ENCODE measurements around the gene FBXL2. TPM values are rescaled to one million over a fixed set of nuclear protein-coding genes. Genes with fewer than 3 reads are reported as not detected.
"Not testable (repeated sequence)": the region's sequence is repeated elsewhere in the genome, so short reads cannot be mapped to it uniquely, and the experiment has no call there.

Gene FBXL2
- polyA plus RNA-seq, 3 donors = 28.3 to 31.4 (median 29.2) TPM

DNA sequence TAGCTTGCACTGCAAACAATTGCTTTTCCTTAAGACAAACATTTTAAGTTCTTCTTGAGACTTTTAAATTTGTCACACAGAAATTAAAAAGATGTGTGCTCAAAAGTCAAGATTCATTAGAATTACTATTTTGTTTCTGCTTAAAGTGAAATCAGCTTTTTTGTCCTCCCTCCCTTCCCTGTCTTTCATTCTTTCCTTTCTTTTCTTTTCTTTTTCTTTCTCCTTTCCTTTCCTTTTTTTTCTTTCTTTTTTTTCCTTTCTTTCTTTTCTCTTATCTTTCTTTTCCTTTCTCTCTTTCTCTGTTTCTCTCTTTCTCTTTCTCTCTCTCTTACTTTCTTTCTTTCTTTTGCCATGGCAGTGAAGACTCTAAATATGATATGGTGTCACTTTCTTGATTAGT is 37.8 kb downstream of the FBXL2 start:
- no peak for DNase-seq (ENCODE audit: low read depth in 3 of 3, low spot score in 2 of 3)

DNA sequence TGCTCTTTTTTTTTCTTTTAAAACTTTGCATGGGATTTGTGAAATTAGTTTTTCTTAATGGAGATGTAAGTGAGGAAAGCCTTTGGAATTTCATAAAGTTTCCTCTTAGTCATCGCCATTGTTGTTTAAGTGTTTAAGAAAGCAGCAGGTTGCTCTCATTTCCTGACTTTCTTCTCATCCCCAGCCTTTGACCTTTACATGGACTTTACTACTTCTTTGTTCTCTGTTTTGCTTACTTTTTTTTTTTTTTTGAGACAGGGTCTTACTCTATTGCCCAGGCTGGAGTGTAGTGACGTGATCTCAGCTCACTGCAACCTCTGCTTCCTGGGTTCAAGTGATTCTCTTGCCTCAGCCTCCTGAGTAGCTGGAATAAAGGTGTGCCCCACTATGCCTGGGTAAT is 38.6 kb downstream of the FBXL2 start:
- no peak for DNase-seq (ENCODE audit: low read depth in 3 of 3, low spot score in 2 of 3)

DNA sequence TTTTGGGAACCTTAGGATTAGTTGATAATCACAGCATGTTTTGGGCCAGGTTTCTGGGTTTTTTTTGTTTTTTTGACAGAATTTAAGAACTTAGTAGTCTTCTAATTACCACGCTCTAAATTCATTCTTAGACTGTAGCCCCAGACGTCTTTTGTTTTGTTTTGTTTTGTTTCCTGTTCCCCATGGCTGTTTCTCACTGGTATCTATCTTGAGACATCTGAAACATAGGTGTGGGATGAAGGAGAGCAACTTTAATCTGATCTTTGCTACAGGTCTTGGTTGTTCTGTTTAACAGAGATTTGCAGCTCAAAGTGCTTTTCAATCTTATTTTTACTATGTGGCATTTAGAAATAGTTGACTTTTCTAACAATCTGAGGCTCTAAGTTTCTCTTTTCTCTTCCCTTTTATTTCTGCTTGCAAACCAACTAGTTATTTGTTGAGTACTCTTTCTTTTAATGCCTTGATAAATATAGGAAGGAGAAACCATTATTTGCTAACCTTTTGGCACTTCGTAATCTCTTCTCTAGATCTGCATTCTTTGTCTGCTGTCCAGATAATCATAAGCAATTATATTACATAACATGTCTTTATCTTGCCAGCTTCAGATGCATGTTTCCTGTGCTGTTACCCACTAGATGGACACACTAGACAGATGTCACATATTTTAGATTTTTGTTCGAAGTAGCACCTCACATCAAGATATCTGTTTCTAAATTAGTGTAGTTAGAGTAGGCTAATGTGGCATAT is 40.9 kb downstream of the FBXL2 start:
- DNase-seq (ENCODE audit: low read depth in 3 of 3, low spot score in 2 of 3) = no peak

DNA sequence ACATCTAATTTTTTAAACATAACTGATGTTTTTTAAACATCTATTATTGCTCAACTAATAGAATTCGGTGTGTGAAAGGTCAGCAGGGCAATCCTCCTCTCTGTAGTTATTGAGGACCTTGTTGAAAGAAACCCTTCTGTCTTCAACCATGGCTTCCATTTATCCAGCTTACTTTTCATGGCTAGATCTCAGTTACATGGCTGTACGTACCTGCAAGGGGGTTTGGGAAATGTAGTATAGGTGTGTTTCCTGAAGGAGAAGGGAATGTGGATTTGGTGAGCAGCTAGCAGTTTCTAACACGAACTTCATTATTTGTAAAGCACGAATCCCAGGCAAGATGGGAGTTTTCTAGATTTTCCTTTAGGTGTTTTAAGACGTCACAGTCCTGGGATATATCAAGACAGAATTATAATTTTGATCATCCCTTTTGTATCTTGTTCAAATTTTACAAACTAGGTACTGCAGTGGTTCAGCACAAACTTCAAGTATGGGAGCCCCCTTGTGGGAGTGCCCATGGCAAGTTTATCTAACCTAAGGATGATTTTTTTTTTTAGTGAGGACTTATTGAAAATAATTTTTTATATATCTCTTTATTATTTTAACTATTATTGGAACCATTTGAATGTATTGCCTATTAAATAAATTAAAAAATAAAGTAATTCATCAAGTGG is 41.6 kb downstream of the FBXL2 start:
- DNase-seq (ENCODE audit: low read depth in 3 of 3, low spot score in 2 of 3) = no peak

DNA sequence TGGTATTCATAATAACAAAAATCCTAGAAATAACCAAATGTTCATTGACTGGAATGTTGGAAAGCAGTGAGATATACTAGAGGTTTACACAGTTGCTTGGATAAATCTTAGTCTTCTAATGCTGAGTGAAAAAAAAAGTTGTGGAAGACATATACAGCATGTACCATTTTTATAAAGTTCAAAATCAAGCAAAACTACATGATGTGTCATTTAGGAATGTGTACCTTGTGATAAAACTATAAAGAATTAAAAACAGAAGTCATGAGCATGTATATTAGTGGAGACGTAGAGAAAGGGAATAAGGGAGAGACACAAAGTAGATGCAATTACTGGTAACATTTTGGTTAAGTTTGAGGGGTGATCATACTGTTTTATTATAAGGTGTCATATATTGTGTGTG is 45.2 kb downstream of the FBXL2 start:
- DNase-seq (ENCODE audit: low read depth in 3 of 3, low spot score in 2 of 3) = no peak

DNA sequence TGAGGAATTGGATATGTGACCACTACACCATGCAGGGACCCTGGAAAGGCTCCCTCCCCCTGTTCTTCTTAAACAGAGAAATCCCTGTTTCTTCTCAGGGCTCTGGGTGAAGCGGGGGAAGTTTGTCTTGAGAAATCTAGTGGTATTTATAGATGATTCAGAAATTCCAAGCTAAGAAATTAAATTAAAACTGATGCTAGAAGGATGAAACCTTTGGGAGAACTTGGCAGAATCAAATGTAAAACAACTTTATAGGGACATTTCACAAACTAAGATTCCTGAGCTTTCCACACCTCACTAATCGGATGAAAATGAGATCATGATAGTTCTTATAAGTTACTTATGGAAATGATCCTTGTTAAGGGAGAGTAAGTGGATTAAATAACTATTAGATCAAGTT is 54.2 kb downstream of the FBXL2 start:
- DNase-seq (ENCODE audit: low read depth in 3 of 3, low spot score in 2 of 3) = no peak

DNA sequence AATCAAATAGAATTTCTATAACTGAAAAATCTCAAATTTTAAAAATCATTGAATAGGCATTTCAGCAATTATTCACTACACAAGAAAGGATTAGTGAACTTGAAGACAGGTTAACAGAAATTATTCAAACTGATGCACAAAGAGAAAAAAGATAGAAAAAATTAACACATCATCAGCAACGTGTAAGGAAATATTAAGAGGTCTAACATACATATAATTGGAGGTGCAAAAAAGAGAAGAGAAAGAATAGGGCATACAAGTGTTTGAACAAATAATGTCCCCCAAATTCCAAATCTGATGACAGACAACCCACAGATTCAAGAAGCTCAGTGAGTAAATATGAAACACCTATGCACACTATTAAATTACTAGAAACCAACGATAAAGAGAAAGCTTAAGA is 57.1 kb downstream of the FBXL2 start:
- DNase-seq (ENCODE audit: low read depth in 3 of 3, low spot score in 2 of 3) = no peak

DNA sequence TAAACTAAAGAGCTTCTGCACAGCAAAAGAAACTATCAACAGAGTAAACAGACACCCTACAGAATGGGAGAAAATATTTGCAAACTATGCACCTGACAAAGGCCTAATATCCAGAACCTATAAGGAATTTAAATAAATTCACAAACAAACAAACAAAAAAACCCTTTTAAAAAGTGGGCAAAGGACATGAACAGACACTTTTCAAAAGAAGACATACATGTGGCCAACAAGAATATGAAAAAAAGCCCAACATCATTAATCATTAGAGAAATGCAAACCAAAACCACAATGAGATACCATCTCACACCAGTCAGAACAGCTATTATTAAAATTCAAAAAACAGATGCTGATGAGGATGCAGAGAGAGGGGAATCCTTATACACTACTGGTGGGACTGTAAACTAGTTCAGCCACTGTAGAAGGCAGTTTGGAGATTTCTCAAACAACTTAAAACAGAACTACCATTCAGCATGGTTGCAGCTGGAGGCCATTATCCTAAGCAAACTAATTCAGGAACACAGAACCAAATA is 61.8 kb downstream of the FBXL2 start:
- DNase-seq (ENCODE audit: low read depth in 3 of 3, low spot score in 2 of 3) = not testable (repeated sequence)

DNA sequence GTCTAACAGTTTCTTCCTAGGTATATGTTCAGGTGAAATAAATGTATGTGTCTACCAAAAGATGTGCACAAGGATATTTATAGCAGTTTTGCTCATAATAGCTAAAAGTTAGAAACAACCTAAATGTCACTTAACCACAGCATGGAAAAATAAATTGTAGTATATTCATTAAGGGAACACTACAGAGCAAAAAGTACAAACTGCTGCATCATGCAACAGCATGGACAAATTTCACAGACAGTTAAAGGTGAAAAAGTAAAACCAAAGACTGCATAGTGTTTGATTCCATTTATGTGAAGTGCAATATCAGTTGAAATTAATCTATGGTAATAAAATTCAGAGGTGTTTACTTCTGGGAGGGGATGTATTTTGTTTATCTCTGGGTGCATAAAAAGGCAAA is 62.5 kb downstream of the FBXL2 start:
- no peak for DNase-seq (ENCODE audit: low read depth in 3 of 3, low spot score in 2 of 3)

DNA sequence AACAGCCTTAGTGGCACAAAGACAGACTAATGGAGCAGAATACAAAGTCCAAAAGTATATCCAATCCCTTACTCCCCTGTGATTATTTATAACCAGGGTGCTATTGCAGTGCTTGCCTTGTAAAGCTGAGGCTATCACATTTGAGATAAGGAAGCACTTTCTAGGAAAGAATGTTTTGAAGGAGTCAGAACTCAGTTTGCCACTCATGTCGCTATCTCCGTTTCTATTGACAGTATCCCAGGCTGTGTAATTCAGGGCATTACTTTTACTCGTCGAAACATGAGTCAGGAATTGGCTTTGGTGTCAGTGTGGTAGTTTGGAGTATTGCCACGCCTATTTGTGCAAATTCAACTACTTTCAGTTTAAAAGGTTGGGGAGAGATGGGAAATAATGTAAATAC is 78.4 kb downstream of the FBXL2 start:
- no peak for DNase-seq (ENCODE audit: low read depth in 3 of 3, low spot score in 2 of 3)

DNA sequence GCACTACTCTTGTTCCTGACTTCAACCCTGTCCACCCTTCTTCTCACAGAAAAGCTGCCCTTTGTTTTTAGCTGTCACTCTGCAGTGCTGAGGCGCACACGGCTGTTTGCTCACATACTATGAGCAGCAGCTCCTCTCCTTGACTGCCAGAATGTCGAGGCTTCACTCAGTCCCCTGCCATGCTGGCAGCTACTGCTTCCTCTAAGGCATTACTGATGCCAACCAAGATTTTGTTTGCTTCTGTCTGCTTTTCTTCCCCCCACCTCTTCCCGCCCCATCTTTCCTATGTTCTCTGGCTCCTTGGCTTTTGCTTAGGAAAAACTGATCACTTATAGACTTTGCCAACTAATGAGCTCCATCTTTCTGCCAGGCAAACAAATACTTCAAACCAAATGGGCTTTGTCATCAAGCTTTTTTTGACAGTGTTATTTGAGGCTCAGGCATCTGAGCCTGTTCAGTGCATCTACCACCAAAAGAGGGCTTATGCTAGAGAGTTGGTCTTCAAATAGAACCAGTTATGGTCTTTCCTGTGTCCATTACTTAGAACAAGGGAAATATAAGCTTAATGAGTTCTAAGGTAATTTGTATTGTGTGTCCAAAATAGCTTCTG is 81.0 kb downstream of the FBXL2 start:
- no peak for DNase-seq (ENCODE audit: low read depth in 3 of 3, low spot score in 2 of 3)

DNA sequence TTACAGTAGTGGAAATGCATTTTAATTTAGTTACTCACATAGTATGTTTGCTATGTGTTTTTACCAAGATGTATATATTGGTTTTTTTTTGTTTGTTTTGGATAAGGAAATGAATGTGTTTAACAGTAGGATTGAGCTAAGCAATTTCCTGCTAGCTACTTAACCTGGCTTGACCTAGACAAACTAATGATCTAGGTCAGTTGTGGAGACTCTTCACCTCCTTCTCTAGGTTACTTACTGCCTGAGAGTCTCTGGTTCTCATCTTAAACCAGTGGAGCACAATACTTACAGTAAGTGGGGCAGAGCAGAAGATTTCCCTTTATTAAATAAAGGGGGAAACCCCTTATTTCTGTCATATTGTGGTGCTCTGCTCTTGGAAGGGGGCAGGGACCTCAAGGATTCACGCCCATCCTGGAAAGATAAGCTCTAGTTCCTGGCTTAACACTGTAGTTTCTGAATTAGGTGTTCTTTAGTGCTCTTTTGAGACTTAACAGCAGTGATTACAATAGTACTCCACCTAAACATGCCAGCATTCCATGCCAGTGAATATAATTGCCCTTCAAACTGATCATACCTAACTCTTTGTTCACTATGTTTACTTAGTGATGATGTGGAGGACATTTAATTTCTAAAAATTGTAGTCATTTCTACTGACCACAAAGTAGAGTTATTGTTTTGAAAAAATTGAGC is 83.0 kb downstream of the FBXL2 start:
- DNase-seq (ENCODE audit: low read depth in 3 of 3, low spot score in 2 of 3) = no peak

DNA sequence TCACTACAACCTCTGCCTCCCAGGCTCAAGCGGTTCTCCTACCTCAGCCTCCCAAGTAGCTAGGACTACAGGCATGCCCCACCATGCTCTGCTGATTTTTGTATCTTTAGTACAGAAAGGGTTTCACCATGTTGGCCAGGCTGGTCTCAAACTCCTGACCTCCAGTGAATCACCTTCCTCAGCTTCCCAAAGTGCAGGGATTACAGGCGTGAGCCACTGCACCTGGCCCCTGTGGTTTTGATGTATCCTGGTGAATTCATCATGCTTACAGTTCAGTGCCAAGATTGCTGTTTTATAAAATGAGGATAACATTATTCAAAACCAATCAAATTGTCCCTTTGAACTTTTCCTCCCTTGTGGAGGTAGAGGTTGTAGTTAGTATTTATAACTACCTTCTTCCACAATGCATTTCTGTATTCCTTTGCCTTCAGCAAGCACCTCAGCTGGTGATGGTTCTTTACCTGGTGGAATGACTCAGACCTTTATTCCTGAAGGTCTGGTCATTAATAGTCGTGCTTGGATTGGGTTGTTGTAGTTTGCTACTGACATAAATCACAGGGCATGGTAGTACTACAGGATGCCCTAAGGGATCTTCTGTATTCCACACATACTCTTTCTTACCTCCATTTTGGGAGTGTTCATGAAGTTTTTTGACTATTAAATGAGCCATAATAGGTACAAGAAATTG is 86.0 kb downstream of the FBXL2 start:
- DNase-seq (ENCODE audit: low read depth in 3 of 3, low spot score in 2 of 3) = no peak

DNA sequence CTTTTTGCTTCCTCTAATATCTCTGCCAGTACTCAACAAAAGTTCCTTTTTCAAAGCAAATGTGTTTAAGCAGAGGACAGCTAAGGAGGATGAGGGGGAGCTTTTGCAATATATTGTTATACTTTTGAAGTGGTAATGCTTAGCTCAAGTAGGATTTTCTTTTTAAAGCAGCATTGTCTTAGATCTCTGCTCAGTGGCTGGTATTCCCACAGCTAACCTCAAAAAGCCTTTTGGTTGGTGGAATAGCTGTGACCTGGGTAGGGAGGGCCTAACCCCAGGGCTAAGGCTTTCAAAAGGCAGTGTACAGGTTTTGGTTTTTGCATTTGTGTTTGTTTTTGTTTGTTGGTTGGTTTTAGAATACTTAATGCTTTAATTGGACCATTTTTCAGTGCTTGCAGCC is 86.8 kb downstream of the FBXL2 start:
- no peak for DNase-seq (ENCODE audit: low read depth in 3 of 3, low spot score in 2 of 3)

DNA sequence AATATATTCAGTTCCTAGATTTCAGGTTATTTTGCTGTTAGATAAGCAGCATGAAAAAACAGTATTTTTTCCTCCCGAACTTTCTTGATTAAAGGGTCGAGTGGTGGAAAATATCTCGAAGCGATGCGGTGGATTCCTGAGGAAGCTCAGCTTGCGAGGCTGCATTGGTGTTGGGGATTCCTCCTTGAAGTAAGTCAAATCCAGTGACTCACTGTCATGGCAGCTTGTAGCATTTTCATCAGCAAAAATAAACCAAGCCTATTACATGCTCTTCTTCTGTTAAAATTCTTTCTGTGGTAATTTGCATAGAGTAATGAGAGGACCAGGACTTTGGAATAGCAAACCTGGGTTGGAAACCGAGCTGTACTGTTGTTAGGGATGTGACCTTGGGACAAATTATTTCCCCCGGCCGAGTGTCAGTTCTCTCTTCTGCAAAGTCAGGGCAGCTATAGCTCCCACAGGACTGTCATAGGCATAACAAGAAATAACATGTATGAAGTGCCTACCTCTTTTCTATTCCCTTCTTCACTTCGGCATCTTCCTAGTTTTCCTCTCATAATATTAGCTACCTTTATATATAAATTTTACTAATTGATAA is 87.4 kb downstream of the FBXL2 start:
- DNase-seq (ENCODE audit: low read depth in 3 of 3, low spot score in 2 of 3) = no peak

DNA sequence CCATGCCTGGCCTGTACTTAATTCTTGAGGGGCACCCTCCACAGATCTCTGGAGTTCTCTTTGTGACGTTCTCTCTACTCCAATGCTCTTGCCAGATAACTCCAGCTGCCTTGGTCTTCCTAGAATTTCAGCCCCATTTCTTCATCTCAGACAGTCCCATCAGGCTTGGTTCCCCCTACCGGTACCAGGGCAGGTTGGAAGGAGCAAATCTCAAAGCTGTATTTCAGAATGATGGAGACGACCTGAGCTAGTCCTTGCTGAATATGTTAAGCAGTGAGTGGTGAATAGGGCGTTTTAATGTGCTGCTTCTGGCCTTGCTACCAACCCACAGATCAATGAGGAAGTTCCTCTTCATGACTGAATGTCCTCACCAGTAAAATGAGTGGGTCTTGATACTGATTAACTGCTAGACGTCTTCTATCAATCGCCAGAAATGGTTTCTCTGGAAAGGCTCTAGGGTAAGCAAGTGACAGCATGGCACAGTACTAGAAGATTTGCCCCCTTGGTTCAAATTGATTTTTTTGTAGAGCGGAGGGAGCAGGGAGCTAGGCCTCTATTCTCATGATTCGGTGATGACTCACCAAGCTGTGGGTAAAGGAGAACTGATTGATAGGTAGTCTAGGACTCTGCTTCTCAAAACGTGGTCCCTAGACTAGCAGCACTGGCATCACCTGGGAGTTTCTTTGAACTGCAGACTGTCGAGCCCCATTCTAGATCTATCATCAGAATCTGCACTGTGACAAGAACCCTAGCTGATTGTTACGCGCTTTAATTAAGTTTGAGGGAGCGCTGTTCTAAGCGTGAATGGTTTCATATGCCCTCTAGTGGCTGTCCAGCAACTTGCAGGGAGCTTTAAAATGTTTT is 95.2 kb downstream of the FBXL2 start:
- peak; percentile 16 to 41 (median 17) for DNase-seq (ENCODE audit: low read depth in 3 of 3, low spot score in 2 of 3)

DNA sequence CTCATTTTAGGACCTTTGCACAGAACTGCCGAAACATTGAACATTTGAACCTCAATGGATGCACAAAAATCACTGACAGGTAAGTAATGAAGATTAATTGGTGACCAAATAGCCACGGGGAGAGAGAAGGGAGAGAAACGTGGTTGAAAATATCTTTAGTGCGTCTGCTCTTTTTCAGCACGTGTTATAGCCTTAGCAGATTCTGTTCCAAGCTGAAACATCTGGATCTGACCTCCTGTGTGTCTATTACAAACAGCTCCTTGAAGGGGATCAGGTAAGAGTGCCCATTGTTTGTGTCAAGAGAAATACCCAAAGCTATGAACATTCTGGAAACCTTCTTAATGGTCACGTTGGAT is 95.8 kb downstream of the FBXL2 start:
- DNase-seq (ENCODE audit: low read depth in 3 of 3, low spot score in 2 of 3) = no peak

DNA sequence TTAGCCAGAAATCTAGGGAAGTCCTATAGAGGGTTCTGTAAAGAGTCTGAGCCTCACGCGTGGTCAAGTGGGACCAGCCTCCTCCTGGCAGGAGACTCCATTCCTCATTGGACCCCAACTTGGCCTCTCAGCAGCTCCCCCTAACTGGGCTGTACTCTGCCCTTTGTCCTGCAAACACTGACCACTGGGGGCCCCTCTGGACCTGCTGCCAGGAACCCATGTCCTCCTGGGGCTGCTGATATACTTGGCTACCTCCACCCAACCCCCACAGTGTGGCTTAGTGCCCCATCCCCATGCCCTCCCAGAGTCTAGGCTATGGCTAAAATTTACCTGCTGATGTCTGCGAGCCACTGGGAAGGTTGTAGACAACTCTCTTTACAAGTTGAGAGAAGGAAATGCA is 100.2 kb downstream of the FBXL2 start:
- no peak for DNase-seq (ENCODE audit: low read depth in 3 of 3, low spot score in 2 of 3)

DNA sequence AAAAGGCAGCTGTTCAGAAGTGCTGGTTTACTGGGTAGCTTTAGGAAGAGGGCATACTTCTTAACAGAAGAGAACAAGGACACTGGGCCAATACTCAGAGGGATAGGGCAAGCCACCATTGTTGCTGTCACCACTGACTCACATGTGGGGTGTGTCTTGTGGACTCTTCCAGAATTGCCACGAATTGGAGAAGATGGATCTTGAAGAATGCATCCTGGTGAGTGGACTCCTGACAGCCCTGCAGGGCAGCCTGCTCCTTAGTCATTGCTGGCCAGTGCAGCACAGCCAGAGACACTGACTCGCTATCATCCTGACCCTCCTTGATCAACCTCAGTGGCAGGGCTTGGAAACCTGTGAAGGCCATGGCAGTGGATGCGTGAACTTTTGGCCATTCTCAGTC is 100.7 kb downstream of the FBXL2 start:
- no peak for DNase-seq (ENCODE audit: low read depth in 3 of 3, low spot score in 2 of 3)
